CD8-positive, alpha-beta memory T cell (primary cell): ENCODE data around the gene LRRC3B. TPM values are rescaled to one million over a fixed set of nuclear protein-coding genes. Genes with fewer than 3 reads are reported as not detected.

Source experiments
- CTCF ChIA-PET: fragments of 350-600 bp; sonication (Branson Sonifier 250); formaldehyde crosslinking; loops from one replicate; lab custom pipeline; 2021; ENCODE audit warnings: antibody characterized with exemption; lab: Charles Lee
- POLR2A ChIA-PET: fragments of 350-600 bp; sonication (Branson Sonifier 250); formaldehyde crosslinking; loops from one replicate; lab custom pipeline; 2021; ENCODE audit warnings: antibody characterized with exemption; lab: Charles Lee
- DNase-seq, 5 donors: peaks; one replicate each; pipeline versions ENCODE4 v3.0.0 to v3.0.0-alpha.2; 2020 to 2022; ENCODE audit warnings: mixed read lengths in 1 of 5
- H3K27ac ChIP-seq: one replicate; pipeline ENCODE4 v1.7.0; 2013; ENCODE audit warnings: low read depth, mild to moderate bottlenecking, low read length, moderate library complexity
- H3K27me3 ChIP-seq: 2 replicates; pipeline ENCODE4 v1.7.0; 2013; ENCODE audit warnings: low read length, mild to moderate bottlenecking; ENCODE audit not compliant: insufficient read depth, poor library complexity, severe bottlenecking
- H3K36me3 ChIP-seq: 2 replicates; pipeline ENCODE4 v1.7.0; 2013; ENCODE audit warnings: mild to moderate bottlenecking, low read length, moderate library complexity; ENCODE audit not compliant: insufficient read depth
- H3K4me1 ChIP-seq: 2 replicates; pipeline ENCODE4 v1.7.0; 2013; ENCODE audit warnings: mild to moderate bottlenecking, low read length, moderate library complexity; ENCODE audit not compliant: insufficient read depth
- H3K4me3 ChIP-seq: 2 replicates; pipeline ENCODE4 v1.7.0; 2013; ENCODE audit warnings: mild to moderate bottlenecking, low read length
- H3K9me3 ChIP-seq: 2 replicates; pipeline ENCODE4 v1.7.0; 2013; ENCODE audit warnings: mild to moderate bottlenecking, low read length
- H3K27ac Mint-ChIP-seq, 8 donors: one replicate each; pipeline ENCODE4 v1.8.0; 2020 to 2021; ENCODE audit warnings: mixed read lengths in 8 of 8, mild to moderate bottlenecking in 6 of 8, inconsistent platforms in 3 of 8, moderate library complexity in 3 of 8
- H3K27me3 Mint-ChIP-seq, 2 donors: one replicate each; pipeline ENCODE4 v1.8.0; 2020 to 2021; ENCODE audit warnings: mixed read lengths in 2 of 2, mild to moderate bottlenecking in 1 of 2, moderate library complexity in 1 of 2
- H3K36me3 Mint-ChIP-seq, 3 donors: one replicate each; pipeline ENCODE4 v1.8.0; 2020 to 2021; ENCODE audit warnings: mixed read lengths in 3 of 3, inconsistent platforms in 1 of 3, mild to moderate bottlenecking in 1 of 3
- H3K4me1 Mint-ChIP-seq, 3 donors: one replicate each; pipeline ENCODE4 v1.8.0; 2020 to 2021; ENCODE audit warnings: mixed read lengths in 3 of 3, inconsistent platforms in 1 of 3, mild to moderate bottlenecking in 1 of 3
- H3K4me3 Mint-ChIP-seq, 7 donors: one replicate each; pipeline ENCODE4 v1.8.0; 2020 to 2021; ENCODE audit warnings: mixed read lengths in 7 of 7, mild to moderate bottlenecking in 6 of 7, moderate library complexity in 4 of 7, inconsistent platforms in 2 of 7
- H3K9me3 Mint-ChIP-seq, 5 donors: one replicate each; pipeline ENCODE4 v1.8.0; 2020 to 2022; ENCODE audit warnings: mixed read lengths in 5 of 5, mild to moderate bottlenecking in 3 of 5, moderate library complexity in 2 of 5, inconsistent platforms in 1 of 5
- polyA plus RNA-seq: library from polyadenylated mRNA; unstranded; fragments of 300-500 nt; fragmentation: Illumina TruSeq; gene quantifications from one replicate; pipeline ENCODE4 v1.2.3, GENCODE V29; 2021
- total RNA-seq, 2 experiments: library from RNA; stranded (reverse); gene quantifications; one replicate each; pipeline ENCODE4 v1.2.3, GENCODE V29; 2021

The LRRC3B gene
- total and polyA plus RNA-seq, 3 experiments from 2014 or later = not detected

- Histone ChIP-seq H3K4me3 (no peak overlapping the region), H3K27ac (no peak overlapping the region), H3K4me1 (no peaks in the 10 kb centered on the region), H3K9me3 (no peaks in the 10 kb centered on the region), H3K27me3 (no peaks in the 10 kb centered on the region), H3K36me3 (no peaks in the 10 kb centered on the region)
- Mint-ChIP-seq H3K4me1 (no peaks in the 10 kb centered on the region), H3K4me3 (no peak overlapping the region), H3K27me3 (no peaks in the 10 kb centered on the region), H3K27ac (no peak overlapping the region), H3K9me3 (peaks cover 0 to 2% (median 0%) of the 10 kb centered on the region in 5 donors), H3K36me3 (no peaks in the 10 kb centered on the region)
- no peak for DNase-seq
- CTCF ChIA-PET = no interaction called here
- POLR2A ChIA-PET = no interaction called here
These were observed 15.1 kb downstream of the LRRC3B start for GRCh38 chr3:26637698-26638097.

GRCh38 chr3:26638113-26638512, 15.5 kb downstream of the LRRC3B start:
- no peaks in the 10 kb centered on the region for H3K9me3 ChIP-seq
- no peak overlapping the region for H3K4me3 ChIP-seq
- POLR2A ChIA-PET = no interaction called here
- Mint-ChIP-seq H3K27ac (no peak overlapping the region), H3K4me1 (no peaks in the 10 kb centered on the region), H3K4me3 (no peak overlapping the region), H3K9me3 (peaks cover 0 to 2% (median 0%) of the 10 kb centered on the region in 5 donors), H3K27me3 (no peaks in the 10 kb centered on the region), H3K36me3 (no peaks in the 10 kb centered on the region)
- no peaks in the 10 kb centered on the region for H3K27me3 ChIP-seq
- CTCF ChIA-PET = no interaction called here
- no peaks in the 10 kb centered on the region for H3K36me3 ChIP-seq
- H3K4me1 ChIP-seq = no peaks in the 10 kb centered on the region
- H3K27ac ChIP-seq = no peak overlapping the region
- DNase-seq = no peak

GRCh38 chr3:26639339-26639738, 16.8 kb downstream of the LRRC3B start:
- no peaks in the 10 kb centered on the region for H3K27me3 ChIP-seq
- Mint-ChIP-seq H3K4me3 (no peak overlapping the region), H3K27me3 (no peaks in the 10 kb centered on the region), H3K9me3 (peaks cover 0 to 2% (median 0%) of the 10 kb centered on the region in 5 donors), H3K27ac (no peak overlapping the region), H3K36me3 (no peaks in the 10 kb centered on the region), H3K4me1 (no peaks in the 10 kb centered on the region)
- ChIA-PET POLR2A (no interaction called here), CTCF (no interaction called here)
- no peaks in the 10 kb centered on the region for H3K36me3 ChIP-seq
- no peak overlapping the region for H3K4me3 ChIP-seq
- H3K4me1 ChIP-seq = no peaks in the 10 kb centered on the region
- H3K27ac ChIP-seq = no peak overlapping the region
- H3K9me3 ChIP-seq = no peaks in the 10 kb centered on the region
- no peak for DNase-seq

GRCh38 chr3:26647078-26647477, 24.5 kb downstream of the LRRC3B start:
- Histone ChIP-seq H3K9me3 (no peaks in the 10 kb centered on the region), H3K36me3 (no peaks in the 10 kb centered on the region), H3K27me3 (no peaks in the 10 kb centered on the region), H3K4me3 (no peak overlapping the region), H3K4me1 (no peaks in the 10 kb centered on the region), H3K27ac (no peak overlapping the region)
- Mint-ChIP-seq H3K4me3 (no peak overlapping the region), H3K9me3 (peaks cover 0 to 2% (median 0%) of the 10 kb centered on the region in 5 donors), H3K36me3 (no peaks in the 10 kb centered on the region), H3K4me1 (no peaks in the 10 kb centered on the region), H3K27me3 (no peaks in the 10 kb centered on the region), H3K27ac (no peak overlapping the region)
- POLR2A ChIA-PET = no interaction called here
- DNase-seq = no peak
- CTCF ChIA-PET = no interaction called here

- Histone ChIP-seq H3K4me1 (no peaks in the 10 kb centered on the region), H3K27ac (no peak overlapping the region), H3K4me3 (no peak overlapping the region), H3K36me3 (no peaks in the 10 kb centered on the region), H3K27me3 (no peaks in the 10 kb centered on the region), H3K9me3 (no peaks in the 10 kb centered on the region)
- no peaks in the 10 kb centered on the region for H3K27me3 Mint-ChIP-seq
- no peak for DNase-seq
- no peak overlapping the region for H3K27ac Mint-ChIP-seq
- ChIA-PET CTCF (no interaction called here), POLR2A (no interaction called here)
- no peak overlapping the region for H3K4me3 Mint-ChIP-seq
- peaks cover 0 to 2% (median 0%) of the 10 kb centered on the region in 5 donors for H3K9me3 Mint-ChIP-seq
- no peaks in the 10 kb centered on the region for H3K36me3 Mint-ChIP-seq
- H3K4me1 Mint-ChIP-seq = no peaks in the 10 kb centered on the region
These were observed 25.9 kb downstream of the LRRC3B start for GRCh38 chr3:26648461-26648860.

- H3K36me3 ChIP-seq = no peaks in the 10 kb centered on the region
- H3K4me3 Mint-ChIP-seq = no peak overlapping the region
- H3K27me3 ChIP-seq = no peaks in the 10 kb centered on the region
- no peak overlapping the region for H3K4me3 ChIP-seq
- no peaks in the 10 kb centered on the region for H3K4me1 Mint-ChIP-seq
- DNase-seq = no peak
- H3K9me3 ChIP-seq = no peaks in the 10 kb centered on the region
- H3K4me1 ChIP-seq = no peaks in the 10 kb centered on the region
- no peak overlapping the region for H3K27ac ChIP-seq
- no peak overlapping the region for H3K27ac Mint-ChIP-seq
- no peaks in the 10 kb centered on the region for H3K36me3 Mint-ChIP-seq
- ChIA-PET POLR2A (no interaction called here), CTCF (no interaction called here)
- no peaks in the 10 kb centered on the region for H3K27me3 Mint-ChIP-seq
- H3K9me3 Mint-ChIP-seq = peaks cover 0 to 2% (median 0%) of the 10 kb centered on the region in 5 donors
These were observed 29.6 kb downstream of the LRRC3B start for GRCh38 chr3:26652164-26652563.

DNA sequence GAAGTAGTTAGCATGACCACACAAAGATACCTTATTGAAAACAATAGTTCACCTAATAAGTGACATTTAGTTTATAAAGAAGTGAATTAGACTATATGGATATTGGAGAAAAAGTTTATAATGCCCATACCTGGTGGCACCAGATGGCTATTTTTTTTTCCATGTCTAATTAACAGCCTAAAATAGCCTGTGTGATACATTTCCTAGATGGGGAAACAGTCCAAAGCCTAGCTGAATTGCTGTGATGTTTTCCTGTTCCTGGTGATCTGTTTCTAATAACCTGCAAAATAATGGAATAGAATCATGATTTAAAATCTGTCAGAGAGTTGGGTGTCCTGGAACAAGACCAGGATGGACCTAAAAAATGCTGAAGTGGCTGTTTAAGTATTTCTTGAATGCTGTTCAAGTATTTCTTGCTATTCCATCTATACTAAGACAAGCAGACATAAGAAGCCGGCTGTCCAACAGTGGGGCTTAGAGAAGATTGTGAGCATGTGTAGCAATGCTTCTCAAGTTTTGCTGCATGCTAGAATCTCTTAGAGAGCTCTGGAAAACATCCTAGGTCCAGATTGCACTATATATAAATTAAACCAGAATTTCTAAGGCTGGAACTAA, 31.3 kb downstream of the LRRC3B start:
- Mint-ChIP-seq H3K9me3 (peaks cover 0 to 2% (median 0%) of the 10 kb centered on the region in 5 donors), H3K27me3 (no peaks in the 10 kb centered on the region), H3K4me3 (no peak overlapping the region), H3K36me3 (no peaks in the 10 kb centered on the region), H3K4me1 (no peaks in the 10 kb centered on the region), H3K27ac (no peak overlapping the region)
- H3K4me3 ChIP-seq = no peak overlapping the region
- no peaks in the 10 kb centered on the region for H3K36me3 ChIP-seq
- POLR2A ChIA-PET = no interaction called here
- no peaks in the 10 kb centered on the region for H3K4me1 ChIP-seq
- CTCF ChIA-PET = no interaction called here
- H3K27ac ChIP-seq = no peak overlapping the region
- H3K27me3 ChIP-seq = no peaks in the 10 kb centered on the region
- H3K9me3 ChIP-seq = no peaks in the 10 kb centered on the region
- DNase-seq = no peak

DNA sequence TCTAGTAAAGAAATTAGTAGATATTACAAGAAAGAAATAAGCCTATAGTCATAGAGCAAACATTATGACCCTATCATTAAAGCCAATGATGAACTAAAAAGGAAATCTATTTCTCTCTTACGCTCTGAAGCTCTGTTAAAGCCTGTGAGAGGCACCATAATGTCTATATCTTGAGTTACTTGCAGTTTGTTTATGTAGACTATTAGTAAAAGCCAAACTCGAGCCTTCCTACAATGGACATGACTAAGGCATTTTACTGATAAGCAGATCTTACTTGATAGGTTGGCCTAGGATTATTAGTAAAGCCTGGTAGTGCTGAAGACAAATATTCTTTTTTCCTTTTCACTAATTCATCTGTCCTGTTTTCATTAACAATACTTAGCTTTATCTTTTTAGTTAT, 32.7 kb downstream of the LRRC3B start:
- Mint-ChIP-seq H3K27ac (no peak overlapping the region), H3K4me1 (no peaks in the 10 kb centered on the region), H3K36me3 (no peaks in the 10 kb centered on the region), H3K4me3 (no peak overlapping the region), H3K27me3 (no peaks in the 10 kb centered on the region), H3K9me3 (peaks cover 0 to 2% (median 0%) of the 10 kb centered on the region in 5 donors)
- no peaks in the 10 kb centered on the region for H3K9me3 ChIP-seq
- no peak overlapping the region for H3K27ac ChIP-seq
- CTCF ChIA-PET = no interaction called here
- DNase-seq = no peak
- H3K27me3 ChIP-seq = no peaks in the 10 kb centered on the region
- POLR2A ChIA-PET = no interaction called here
- no peaks in the 10 kb centered on the region for H3K36me3 ChIP-seq
- H3K4me3 ChIP-seq = no peak overlapping the region
- H3K4me1 ChIP-seq = no peaks in the 10 kb centered on the region
